HEK293T (cell line): ENCODE data around the gene LINC01488.

Experiments used
- ELF4 ChIP-seq: fragments of 450-650 bp; IDR thresholded peaks from 2 replicates; pipeline ENCODE4 v1.6.1; 2017; ENCODE audit warnings: antibody characterized with exemption
- FOXA1 ChIP-seq: fragments of 450-650 bp; IDR thresholded peaks from 2 replicates; pipeline ENCODE4 v1.6.1; 2016; ENCODE audit warnings: mild to moderate bottlenecking

GRCh38 chr11:69436041-69436982 is 45.2 kb upstream of the LINC01488 start:
- TF ChIP-seq ELF4 (no peak), FOXA1 (no peak)
